HG02678 (cell line): ENCODE measurements around the gene GATA1.
"Not testable (repeated sequence)": the region's sequence is repeated elsewhere in the genome, so short reads cannot be mapped to it uniquely, and the experiment has no call there.

Source experiments
- ATAC-seq: cut with Tn5 transposase; IDR thresholded peaks from one replicate; pipeline ENCODE4 v1.9.1; 2021; ENCODE audit warnings: mild to moderate bottlenecking, moderate library complexity; ENCODE audit not compliant: unreplicated experiment

GATA1 gene

GRCh38 chrX:48806081-48806480 lies 19.7 kb downstream of the GATA1 start:
- no peak for ATAC-seq

GRCh38 chrX:48813644-48814043 lies 27.3 kb downstream of the GATA1 start:
- no peak for ATAC-seq

GRCh38 chrX:48814722-48815121 lies 28.3 kb downstream of the GATA1 start:
- ATAC-seq = no peak

- ATAC-seq = no peak
Observed at GRCh38 chrX:48815266-48815665, 28.9 kb downstream of the GATA1 start.

GRCh38 chrX:48816014-48816810 lies 29.8 kb downstream of the GATA1 start:
- ATAC-seq = no peak

- ATAC-seq = no peak
Observed at GRCh38 chrX:48818098-48818497, 31.7 kb downstream of the GATA1 start.

GRCh38 chrX:48818866-48819265 lies 32.5 kb downstream of the GATA1 start:
- no peak for ATAC-seq

GRCh38 chrX:48819394-48819793 lies 33.0 kb downstream of the GATA1 start:
- ATAC-seq = not testable (repeated sequence)

GRCh38 chrX:48823053-48823452 lies 36.7 kb downstream of the GATA1 start:
- no peak for ATAC-seq

GRCh38 chrX:48824066-48824465 lies 37.7 kb downstream of the GATA1 start:
- ATAC-seq = no peak

- no peak for ATAC-seq
Observed at GRCh38 chrX:48826135-48826875, 39.9 kb downstream of the GATA1 start, which contains the start of gene ERAS. Gene ERAS, plus strand, starts transcription at chrX:48826513. Its CDS starts 2,611 bp downstream, at chrX:48829124.

GRCh38 chrX:48826876-48827653 lies 40.7 kb downstream of the GATA1 start:
- ATAC-seq = no peak

- ATAC-seq = no peak
Observed at GRCh38 chrX:48827654-48827968, 41.2 kb downstream of the GATA1 start.

- ATAC-seq = no peak
Observed at GRCh38 chrX:48829016-48829735, 42.8 kb downstream of the GATA1 start.

- no peak for ATAC-seq
Observed at GRCh38 chrX:48831136-48831908, 44.9 kb downstream of the GATA1 start.

- ATAC-seq = no peak
Observed at GRCh38 chrX:48831909-48832291, 45.5 kb downstream of the GATA1 start.

GRCh38 chrX:48833542-48834138 lies 47.2 kb downstream of the GATA1 start:
- no peak for ATAC-seq

- ATAC-seq = no peak
Observed at GRCh38 chrX:48834383-48834709, 48.0 kb downstream of the GATA1 start.

- ATAC-seq = no peak
Observed at GRCh38 chrX:48835524-48836329, 49.3 kb downstream of the GATA1 start, which contains the start of gene PCSK1N. Gene PCSK1N, minus strand, starts transcription at chrX:48835610. Its CDS starts 78 bp downstream, at chrX:48835532.
